Measurements from ENCODE around the gene EXTL2.

DNA sequence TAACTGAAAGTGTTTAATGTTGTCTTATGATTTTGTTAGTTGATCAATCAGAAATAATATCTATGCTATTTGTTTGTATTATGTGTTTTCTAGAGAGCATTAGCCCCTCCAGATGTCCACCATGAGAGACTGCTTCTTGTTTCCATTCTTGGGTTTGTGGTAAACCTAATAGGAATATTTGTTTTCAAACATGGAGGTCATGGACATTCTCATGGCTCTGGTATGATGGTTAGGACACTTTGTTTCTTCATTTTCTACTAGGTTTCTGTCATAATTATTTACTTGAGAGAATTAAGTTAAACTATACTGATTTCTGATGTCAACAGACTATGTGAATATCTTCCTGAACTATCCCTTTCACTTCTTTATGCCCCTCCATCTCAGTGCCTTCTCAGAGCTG, 17.4 kb upstream of the EXTL2 start:
- TF ChIP-seq ZNF565 (CRISPR knock-in tag; conservative IDR thresholded peaks at IDR 0.05; ENCODE audit: low read depth) = no peak
- TF ChIP-seq, protein P1, sequence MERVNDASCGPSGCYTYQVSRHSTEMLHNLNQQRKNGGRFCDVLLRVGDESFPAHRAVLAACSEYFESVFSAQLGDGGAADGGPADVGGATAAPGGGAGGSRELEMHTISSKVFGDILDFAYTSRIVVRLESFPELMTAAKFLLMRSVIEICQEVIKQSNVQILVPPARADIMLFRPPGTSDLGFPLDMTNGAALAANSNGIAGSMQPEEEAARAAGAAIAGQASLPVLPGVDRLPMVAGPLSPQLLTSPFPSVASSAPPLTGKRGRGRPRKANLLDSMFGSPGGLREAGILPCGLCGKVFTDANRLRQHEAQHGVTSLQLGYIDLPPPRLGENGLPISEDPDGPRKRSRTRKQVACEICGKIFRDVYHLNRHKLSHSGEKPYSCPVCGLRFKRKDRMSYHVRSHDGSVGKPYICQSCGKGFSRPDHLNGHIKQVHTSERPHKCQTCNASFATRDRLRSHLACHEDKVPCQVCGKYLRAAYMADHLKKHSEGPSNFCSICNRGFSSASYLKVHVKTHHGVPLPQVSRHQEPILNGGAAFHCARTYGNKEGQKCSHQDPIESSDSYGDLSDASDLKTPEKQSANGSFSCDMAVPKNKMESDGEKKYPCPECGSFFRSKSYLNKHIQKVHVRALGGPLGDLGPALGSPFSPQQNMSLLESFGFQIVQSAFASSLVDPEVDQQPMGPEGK (CRISPR knock-in tag; IDR thresholded peaks at IDR 0.05; ENCODE audit: borderline replicate concordance) = no peak
- no peak for TF ChIP-seq ZFP3 (CRISPR knock-in tag; IDR thresholded peaks at IDR 0.05)
- no peak for TF ChIP-seq ISL1 (CRISPR knock-in tag; IDR thresholded peaks at IDR 0.05)
- no peak for TF ChIP-seq ZC3H10 (CRISPR knock-in tag; IDR thresholded peaks at IDR 0.05)
- no peak for TF ChIP-seq TCF4 (CRISPR knock-in tag; IDR thresholded peaks at IDR 0.05; ENCODE audit: borderline replicate concordance)
- no peak for TF ChIP-seq SNAI2 (CRISPR knock-in tag; IDR thresholded peaks at IDR 0.05)
- TF ChIP-seq, protein P2, sequence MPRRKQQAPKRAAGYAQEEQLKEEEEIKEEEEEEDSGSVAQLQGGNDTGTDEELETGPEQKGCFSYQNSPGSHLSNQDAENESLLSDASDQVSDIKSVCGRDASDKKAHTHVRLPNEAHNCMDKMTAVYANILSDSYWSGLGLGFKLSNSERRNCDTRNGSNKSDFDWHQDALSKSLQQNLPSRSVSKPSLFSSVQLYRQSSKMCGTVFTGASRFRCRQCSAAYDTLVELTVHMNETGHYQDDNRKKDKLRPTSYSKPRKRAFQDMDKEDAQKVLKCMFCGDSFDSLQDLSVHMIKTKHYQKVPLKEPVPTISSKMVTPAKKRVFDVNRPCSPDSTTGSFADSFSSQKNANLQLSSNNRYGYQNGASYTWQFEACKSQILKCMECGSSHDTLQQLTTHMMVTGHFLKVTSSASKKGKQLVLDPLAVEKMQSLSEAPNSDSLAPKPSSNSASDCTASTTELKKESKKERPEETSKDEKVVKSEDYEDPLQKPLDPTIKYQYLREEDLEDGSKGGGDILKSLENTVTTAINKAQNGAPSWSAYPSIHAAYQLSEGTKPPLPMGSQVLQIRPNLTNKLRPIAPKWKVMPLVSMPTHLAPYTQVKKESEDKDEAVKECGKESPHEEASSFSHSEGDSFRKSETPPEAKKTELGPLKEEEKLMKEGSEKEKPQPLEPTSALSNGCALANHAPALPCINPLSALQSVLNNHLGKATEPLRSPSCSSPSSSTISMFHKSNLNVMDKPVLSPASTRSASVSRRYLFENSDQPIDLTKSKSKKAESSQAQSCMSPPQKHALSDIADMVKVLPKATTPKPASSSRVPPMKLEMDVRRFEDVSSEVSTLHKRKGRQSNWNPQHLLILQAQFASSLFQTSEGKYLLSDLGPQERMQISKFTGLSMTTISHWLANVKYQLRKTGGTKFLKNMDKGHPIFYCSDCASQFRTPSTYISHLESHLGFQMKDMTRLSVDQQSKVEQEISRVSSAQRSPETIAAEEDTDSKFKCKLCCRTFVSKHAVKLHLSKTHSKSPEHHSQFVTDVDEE (CRISPR knock-in tag; IDR thresholded peaks at IDR 0.05) = no peak
- TF ChIP-seq ESRRG (CRISPR knock-in tag; IDR thresholded peaks at IDR 0.05) = no peak

All from SK-N-SH treated with all-trans-retinoic acid at 6 μM for 48 hours (cell line).